IMR-90 (cell line): ENCODE results near the gene THADA.

ENCODE experiments used
- CEBPB ChIP-seq: IDR thresholded peaks from 2 replicates; pipeline ENCODE4 v1.6.1; 2012; ENCODE audit warnings: low read depth, low read length, improper control_type of control experiment
- CHD1 ChIP-seq: IDR thresholded peaks from 2 replicates; pipeline ENCODE4 v1.6.1; 2012; ENCODE audit warnings: low read depth, low read length, improper control_type of control experiment
- CTCF ChIP-seq: conservative IDR thresholded peaks from 2 replicates; pipeline ENCODE4 v1.5.1; 2012; ENCODE audit warnings: mild to moderate bottlenecking, low read depth, low read length, improper control_type of control experiment
- FOS ChIP-seq: fragments of 150-350 bp; IDR thresholded peaks from 2 replicates; pipeline ENCODE4 v1.6.1; 2016; ENCODE audit warnings: low read depth, low read length
- MAFK ChIP-seq: IDR thresholded peaks from 2 replicates; pipeline ENCODE4 v1.6.1; 2012; ENCODE audit warnings: low read depth, low read length, improper control_type of control experiment
- MAZ ChIP-seq: IDR thresholded peaks from 2 replicates; pipeline ENCODE4 v1.6.1; 2012; ENCODE audit warnings: low read depth, mild to moderate bottlenecking, low read length, improper control_type of control experiment, moderate library complexity, borderline replicate concordance
- MXI1 ChIP-seq: IDR thresholded peaks from 2 replicates; pipeline ENCODE4 v1.6.1; 2012; ENCODE audit warnings: low read depth, mild to moderate bottlenecking, low read length, moderate library complexity, borderline replicate concordance
- NFE2L2 ChIP-seq: fragments of 150-350 bp; IDR thresholded peaks from 2 replicates; pipeline ENCODE4 v1.6.1; 2016; ENCODE audit warnings: low read depth, mild to moderate bottlenecking, low read length
- POLR2A ChIP-seq: IDR thresholded peaks from 2 replicates; pipeline ENCODE4 v1.6.1; 2012; ENCODE audit warnings: mild to moderate bottlenecking, low read depth, low read length
- RAD21 ChIP-seq: IDR thresholded peaks from 2 replicates; pipeline ENCODE4 v1.6.1; 2012; ENCODE audit warnings: low read length, improper control_type of control experiment
- RCOR1 ChIP-seq: IDR thresholded peaks from 2 replicates; pipeline ENCODE4 v1.6.1; 2012; ENCODE audit warnings: mild to moderate bottlenecking, low read length, improper control_type of control experiment; ENCODE audit not compliant: insufficient replicate concordance
- RFX5 ChIP-seq: IDR thresholded peaks from 2 replicates; pipeline ENCODE4 v1.8.0; 2012; ENCODE audit warnings: low read depth, mild to moderate bottlenecking, low read length, moderate library complexity
- SMC3 ChIP-seq: fragments of 150-350 bp; IDR thresholded peaks from 2 replicates; pipeline ENCODE4 v1.6.1; 2016; ENCODE audit warnings: low read depth, mild to moderate bottlenecking, antibody characterized with exemption, low read length, moderate library complexity
- TF ChIP-seq, protein P1 (sequence below): fragments of 150-350 bp; IDR thresholded peaks from 2 replicates; pipeline ENCODE4 v1.6.1; 2017; ENCODE audit warnings: mild to moderate bottlenecking, antibody characterized with exemption, low read length, low read depth

GRCh38 chr2:43323857-43324256 is 272.0 kb downstream of the THADA start:
- no peak for TF ChIP-seq CTCF
- no peak for TF ChIP-seq MAFK
- no peak for TF ChIP-seq POLR2A
- TF ChIP-seq, protein P1, sequence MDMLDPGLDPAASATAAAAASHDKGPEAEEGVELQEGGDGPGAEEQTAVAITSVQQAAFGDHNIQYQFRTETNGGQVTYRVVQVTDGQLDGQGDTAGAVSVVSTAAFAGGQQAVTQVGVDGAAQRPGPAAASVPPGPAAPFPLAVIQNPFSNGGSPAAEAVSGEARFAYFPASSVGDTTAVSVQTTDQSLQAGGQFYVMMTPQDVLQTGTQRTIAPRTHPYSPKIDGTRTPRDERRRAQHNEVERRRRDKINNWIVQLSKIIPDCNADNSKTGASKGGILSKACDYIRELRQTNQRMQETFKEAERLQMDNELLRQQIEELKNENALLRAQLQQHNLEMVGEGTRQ: no peak
- no peak for TF ChIP-seq FOS
- TF ChIP-seq MXI1: no peak
- TF ChIP-seq RAD21: no peak
- TF ChIP-seq RFX5: no peak
- TF ChIP-seq MAZ: no peak
- TF ChIP-seq SMC3: no peak
- TF ChIP-seq CEBPB: no peak
- no peak for TF ChIP-seq CHD1
- no peak for TF ChIP-seq RCOR1
- no peak for TF ChIP-seq NFE2L2
